Liver (tissue), 2 donors: Measurements from ENCODE around the gene C11orf21.

Experiments used
- ZBTB33 ChIP-seq: IDR thresholded peaks from 2 replicates; pipeline ENCODE4 v1.6.1; 2016; ENCODE audit warnings: antibody characterized with exemption
- TF ChIP-seq, protein P1 (sequence below): fragments of 150-350 bp; IDR thresholded peaks from 2 replicates; pipeline ENCODE4 v1.5.1; 2017; ENCODE audit warnings: improper control_type of control experiment, low read depth, low read length; ENCODE audit not compliant: missing input control
- donor health status: healthy.

DNA sequence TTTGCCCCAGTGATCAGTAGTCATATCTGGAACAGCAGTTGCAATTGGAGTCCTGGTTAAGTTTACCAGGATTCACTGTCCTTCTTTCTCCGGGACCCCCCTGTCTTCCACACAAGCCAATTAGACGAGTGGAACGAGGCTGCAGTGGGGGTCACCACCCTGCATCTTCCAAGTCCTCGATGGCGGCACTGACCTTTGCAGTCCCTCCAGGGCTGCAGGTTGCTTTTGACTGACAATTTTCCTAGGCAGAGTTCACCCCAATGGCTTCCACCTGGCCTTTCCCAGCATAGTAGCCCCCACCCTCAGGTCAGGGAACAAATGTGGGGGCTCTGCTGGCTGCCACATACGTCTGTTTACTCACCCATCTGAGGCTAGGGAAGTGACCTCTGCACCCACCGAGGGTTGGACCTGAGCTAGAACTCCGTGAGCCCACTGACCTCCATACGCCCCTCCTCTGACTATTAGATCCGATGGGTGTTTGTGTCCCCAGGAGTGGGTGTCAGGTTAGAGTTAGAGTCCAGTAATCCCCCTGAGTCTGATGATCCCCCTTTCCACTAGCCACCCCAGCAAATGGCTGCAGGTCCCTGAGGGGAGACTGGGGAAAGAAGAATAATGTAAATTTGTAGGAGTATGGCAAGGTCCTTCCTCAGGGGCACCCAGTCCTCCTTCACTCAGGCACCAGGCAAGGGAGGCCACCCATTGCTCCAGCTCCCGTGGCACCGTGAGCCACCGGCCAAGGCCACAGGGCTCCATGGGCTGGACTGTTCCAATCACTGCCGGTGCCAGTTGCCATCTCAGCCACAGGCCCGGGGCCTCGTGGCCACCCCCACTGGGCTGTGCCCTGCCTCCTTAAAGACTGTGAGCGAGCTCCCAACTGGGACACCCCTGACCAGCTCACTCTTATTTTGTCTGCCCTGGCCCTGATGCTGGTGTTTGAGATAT, 5.5 kb downstream of the C11orf21 start:
- TF ChIP-seq, protein P1, sequence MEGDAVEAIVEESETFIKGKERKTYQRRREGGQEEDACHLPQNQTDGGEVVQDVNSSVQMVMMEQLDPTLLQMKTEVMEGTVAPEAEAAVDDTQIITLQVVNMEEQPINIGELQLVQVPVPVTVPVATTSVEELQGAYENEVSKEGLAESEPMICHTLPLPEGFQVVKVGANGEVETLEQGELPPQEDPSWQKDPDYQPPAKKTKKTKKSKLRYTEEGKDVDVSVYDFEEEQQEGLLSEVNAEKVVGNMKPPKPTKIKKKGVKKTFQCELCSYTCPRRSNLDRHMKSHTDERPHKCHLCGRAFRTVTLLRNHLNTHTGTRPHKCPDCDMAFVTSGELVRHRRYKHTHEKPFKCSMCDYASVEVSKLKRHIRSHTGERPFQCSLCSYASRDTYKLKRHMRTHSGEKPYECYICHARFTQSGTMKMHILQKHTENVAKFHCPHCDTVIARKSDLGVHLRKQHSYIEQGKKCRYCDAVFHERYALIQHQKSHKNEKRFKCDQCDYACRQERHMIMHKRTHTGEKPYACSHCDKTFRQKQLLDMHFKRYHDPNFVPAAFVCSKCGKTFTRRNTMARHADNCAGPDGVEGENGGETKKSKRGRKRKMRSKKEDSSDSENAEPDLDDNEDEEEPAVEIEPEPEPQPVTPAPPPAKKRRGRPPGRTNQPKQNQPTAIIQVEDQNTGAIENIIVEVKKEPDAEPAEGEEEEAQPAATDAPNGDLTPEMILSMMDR: no peak
- no peak for TF ChIP-seq ZBTB33
